ENCODE measurements around the gene PFKL.

- TF ChIP-seq POLR2AphosphoS5 (IDR thresholded peaks at IDR 0.05), result no peak
- no peak for TF ChIP-seq POLR2A (IDR thresholded peaks at IDR 0.05)
- no peak for TF ChIP-seq CTCF (IDR thresholded peaks at IDR 0.05)
These were observed 17.5 kb upstream of the PFKL start for GRCh38 chr21:44282370-44282769.
